GM11168 (cell line): Measurements from ENCODE around the gene GTF2H2C.
"Not testable (repeated sequence)": the region's sequence is repeated elsewhere in the genome, so short reads cannot be mapped to it uniquely, and the experiment has no call there.

Source experiments
- in situ Hi-C: fragments of 300-500 bp; cut with MboI; formaldehyde crosslinking; loops from one replicate; pipeline ENCODE4 v1.12.0; 2022; ENCODE audit warnings: low sequenced_read_pairs; ENCODE audit not compliant: unreplicated experiment

The GTF2H2C gene

DNA sequence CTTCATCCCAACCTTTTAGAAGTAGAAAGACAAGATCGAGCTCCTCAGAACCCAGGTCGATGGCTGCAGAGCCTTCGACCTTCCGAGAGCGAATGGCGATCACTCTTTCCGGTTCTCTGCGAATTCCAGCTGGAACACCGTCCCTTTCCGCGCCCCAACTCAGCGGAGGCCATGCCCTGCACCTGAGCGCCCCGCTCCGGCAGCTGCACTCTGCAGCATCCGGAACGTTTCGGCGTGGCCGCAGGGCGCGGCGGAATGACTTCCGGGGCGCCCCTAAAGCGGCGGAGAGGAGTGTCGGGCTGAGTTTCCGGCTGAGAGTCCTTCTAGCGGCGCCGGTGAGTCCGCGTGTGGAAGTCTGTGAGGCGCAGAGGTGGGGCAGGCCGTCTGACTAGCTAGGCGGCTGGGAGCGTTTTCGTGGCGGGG lies at the start of gene GTF2H2C:
GTF2H2C (plus strand) TSS at position 284 of the 423 bp plus-strand sequence. CDS start 4,942 bp downstream, outside the sequence.
- in situ Hi-C loops: not testable (repeated sequence)

DNA sequence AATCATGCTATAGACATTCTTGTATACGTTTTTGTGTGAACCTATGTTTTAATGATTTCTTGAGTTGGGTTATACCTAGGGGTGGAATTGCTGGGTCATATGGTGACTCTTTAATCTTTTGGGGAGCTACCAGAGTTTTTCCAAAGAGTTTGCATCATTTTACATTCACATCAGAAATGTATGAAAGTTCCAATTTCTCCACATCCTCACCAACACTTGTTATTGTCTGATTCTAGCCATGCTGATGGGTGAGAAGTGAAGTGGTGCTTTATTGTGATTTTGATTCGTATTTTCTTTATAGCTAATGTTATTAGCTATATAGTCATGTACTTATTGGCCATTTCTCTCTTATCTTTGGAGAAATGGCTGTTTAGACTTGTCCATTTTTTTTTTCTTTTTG lies 49.3 kb upstream of the GTF2H2C start:
- in situ Hi-C loops: no loop called here

DNA sequence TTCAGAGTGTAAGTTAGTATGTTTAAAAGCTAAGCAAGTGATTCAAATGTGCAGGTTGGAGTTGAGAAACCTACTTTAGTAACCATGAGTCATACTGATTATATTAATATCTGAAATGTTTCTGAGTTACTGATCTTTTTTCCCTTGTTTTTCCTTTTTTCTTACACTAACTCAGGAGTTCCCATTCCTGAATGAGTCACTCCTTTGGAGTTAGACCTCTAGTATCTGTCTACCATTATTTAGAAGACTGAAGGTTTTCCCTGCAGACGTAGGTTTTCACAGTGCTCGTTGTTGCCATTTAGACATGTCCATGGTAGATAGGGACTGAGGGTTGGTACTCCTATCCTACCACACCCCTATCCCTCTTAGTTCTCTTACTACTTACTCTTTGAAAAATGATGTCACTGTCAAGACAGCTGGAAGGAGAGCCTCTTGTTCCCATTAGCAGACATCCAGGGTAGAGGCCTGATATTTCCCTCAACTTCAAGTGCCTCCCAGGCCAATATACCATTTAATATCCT lies 47.2 kb upstream of the GTF2H2C start:
- in situ Hi-C loops: no loop called here

DNA sequence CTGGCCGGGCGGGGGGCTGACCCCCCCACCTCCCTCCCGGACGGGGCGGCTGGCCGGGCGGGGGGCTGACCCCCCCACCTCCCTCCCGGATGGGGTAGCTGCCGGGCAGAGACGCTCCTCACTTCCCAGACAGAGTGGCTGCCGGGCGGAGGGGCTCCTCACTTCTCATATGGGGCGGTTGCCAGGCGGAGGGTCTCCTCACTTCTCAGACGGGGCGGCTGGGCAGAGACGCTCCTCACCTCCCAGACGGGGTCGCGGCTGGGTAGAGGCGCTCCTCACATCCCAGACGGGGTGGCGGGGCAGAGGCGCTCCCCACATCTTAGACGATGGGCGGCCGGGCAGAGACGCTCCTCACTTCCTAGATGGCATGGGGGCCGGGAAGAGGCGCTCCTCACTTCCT lies 44.4 kb upstream of the GTF2H2C start:
- in situ Hi-C loops: not testable (repeated sequence)

DNA sequence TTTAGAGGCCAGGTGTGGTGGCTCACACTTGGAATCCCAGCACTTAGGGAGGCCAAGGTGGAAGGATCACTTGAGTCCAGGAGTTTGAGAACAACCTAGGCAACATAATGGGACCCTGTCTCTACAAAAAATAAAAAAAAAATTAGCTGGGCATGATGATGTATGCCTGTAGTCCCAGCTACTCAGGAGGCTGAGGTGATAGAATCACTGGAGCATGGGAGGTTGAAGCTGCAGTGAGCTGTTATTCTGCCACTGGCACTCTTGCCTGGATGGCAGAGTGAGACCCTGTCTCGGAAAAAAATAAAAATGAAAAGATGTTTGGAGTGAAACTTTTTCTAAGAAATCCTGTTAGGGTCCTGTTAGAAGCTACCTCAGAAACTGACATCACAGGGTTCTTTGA lies 43.2 kb upstream of the GTF2H2C start:
- in situ Hi-C loops: no loop called here

DNA sequence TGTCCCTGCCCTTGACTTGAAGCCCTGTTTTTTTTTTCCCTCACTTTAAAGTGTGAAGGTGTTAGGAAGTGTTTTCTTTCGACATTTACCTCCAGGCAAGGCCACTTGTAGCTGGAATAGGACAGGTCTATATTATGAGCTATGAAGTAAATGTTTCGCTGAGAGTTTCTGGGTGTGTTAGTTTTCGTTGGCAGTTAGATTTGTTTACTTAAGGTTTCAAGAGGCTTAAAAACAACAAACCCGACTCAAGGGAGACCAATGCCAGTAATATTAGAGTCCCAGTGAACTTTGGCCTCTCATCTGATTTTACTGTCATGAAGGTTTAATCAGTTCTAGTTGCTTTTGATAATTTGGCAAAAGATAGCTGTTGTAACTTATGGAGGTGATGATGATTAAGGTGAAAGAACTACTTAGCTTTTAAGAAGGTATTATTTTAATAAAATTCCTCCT lies 42.2 kb upstream of the GTF2H2C start:
- in situ Hi-C loops: no loop called here

DNA sequence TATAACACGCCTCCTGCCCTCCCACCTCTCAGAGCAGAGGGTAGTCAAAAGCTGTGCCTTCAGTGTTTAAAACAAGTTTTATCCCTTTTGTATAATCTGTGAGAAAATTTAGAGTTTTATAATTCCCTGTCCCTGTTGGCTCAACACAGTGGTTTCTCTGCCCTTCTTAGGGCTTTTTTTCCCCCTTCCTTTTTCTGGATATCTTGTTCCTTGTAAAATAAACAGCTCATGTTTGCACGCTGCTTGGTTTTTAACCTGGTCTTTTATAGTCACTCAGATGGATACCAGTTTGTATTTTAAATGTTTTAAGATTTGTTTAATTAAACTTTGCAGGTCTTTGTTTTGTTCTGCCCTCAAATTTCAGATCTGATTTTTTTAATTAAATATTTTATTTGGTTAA lies 40.7 kb upstream of the GTF2H2C start:
- in situ Hi-C loops: no loop called here

DNA sequence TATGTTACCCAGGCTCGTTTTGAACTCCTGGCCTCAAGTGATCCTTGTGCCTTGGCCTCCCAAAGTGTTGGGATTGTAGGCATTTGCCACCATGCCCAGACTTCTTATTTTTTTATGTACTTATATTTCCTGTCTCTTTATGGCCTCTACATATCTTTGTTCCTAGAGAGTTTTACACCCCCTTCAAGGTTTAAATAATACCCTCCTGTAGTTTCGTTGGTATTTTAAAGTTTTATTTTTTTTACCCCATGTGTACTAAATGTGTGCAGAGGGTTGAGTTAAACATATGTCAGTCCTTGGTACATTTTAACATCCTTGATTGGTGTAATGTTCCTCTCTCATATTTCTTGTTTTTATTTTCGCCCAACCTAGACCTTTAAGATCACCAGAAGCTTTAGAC lies 38.0 kb upstream of the GTF2H2C start:
- in situ Hi-C loops: no loop called here

DNA sequence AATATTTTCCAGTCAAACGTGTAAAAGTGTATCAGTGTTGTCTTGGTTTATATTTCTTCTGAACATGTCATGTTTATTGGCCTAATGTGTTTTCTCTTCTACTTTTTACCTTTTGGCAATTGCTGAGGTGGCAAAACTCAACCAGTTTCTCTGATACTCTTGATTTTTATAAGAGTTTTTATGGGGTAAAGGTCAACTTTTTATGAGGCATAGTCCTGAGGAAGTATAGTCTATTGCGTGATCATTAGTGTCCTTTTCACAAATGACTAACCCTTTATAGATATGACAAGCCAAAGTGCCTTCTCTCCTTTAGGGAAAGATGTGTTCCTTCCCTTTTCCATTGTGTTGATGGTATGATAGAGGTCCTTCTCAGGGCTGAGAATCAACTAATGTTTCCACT lies 34.5 kb upstream of the GTF2H2C start:
- in situ Hi-C loops: no loop called here

DNA sequence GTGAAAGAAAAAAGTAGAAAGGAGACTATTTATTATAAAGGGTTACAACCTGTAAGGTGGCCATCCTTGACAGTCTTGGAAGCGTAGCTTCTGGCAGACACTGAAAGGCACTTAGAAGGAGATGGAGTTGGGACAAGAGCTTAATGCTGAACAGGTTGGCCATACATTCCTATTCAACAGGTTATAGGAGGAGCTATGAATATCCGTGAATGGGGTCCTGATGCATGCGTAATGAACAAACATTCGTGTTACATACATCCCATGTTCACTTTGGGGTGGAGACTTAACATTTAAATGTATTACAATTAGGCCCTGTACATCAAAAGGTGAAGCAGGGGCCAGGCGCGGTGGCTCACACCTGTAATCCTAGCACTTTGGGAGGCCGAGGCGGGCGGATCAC lies 33.3 kb upstream of the GTF2H2C start:
- in situ Hi-C loops: no loop called here

DNA sequence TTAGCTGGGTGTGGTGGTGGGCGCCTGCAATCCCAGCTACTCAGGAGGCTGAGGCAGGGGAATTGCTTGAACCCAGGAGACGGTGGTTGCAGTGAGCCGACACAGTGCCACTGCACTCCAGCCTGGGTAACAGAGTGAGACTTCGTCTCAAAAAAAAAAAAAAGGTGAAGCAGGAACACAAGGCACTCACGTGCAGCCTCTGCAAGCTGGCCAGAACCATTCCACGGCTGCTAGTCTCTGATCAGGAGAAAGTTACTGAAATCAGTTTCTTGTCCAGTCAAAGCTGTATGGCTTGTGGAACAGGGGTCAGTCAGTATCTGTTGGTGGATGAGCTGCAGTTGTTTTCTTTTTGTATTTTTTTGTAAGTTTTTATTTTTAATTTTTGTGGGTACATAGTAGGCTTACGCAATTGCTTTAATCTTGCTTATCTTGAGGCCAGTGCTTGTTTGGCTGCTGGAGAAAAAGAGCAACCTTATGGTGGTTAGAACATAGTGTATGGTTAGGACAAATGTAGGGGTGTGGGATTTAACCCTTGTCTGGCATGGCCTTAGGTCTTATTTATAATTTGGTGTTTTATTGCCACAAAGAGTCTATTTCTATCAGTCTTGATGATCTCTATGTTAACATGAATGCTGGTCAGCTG lies 32.7 kb upstream of the GTF2H2C start:
- in situ Hi-C loops: no loop called here

DNA sequence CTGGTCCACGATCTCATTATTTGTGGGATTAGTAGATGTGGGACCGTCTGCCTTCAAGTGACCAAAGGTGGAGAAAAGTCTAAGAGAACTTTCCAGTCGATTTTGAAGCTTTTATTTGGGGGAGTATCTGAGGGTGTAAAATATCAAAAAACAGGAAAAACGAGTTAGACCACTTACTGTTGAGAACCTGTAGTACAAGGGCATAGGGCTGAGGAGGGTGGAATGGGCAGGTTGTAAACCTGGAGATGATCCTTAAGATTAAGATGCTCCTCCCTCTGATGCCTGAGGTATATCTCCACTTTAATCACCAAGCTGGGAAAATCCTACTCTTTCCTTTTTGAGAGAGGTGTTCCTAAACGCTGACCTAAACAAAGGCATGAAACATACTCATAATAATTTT lies 32.0 kb upstream of the GTF2H2C start:
- in situ Hi-C loops: no loop called here

DNA sequence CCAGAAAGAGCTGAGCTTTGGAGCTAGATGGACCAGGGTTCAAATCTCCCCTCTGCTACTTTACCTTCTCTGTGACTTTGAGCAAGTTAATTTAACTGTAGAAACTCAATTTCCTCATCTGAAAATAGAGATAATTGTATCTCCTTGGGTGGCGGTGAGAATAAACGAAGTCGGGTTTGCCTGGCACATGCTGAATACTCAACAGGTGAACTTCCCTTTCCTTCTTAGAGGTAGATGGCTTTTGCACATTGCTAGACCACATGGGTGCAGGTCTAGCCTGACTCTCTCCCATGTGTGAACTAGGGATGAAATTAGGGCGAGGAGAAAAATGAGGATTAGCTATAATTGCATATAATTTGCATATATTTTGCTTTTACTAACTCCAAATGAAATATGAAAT lies 31.4 kb upstream of the GTF2H2C start:
- in situ Hi-C loops: no loop called here

DNA sequence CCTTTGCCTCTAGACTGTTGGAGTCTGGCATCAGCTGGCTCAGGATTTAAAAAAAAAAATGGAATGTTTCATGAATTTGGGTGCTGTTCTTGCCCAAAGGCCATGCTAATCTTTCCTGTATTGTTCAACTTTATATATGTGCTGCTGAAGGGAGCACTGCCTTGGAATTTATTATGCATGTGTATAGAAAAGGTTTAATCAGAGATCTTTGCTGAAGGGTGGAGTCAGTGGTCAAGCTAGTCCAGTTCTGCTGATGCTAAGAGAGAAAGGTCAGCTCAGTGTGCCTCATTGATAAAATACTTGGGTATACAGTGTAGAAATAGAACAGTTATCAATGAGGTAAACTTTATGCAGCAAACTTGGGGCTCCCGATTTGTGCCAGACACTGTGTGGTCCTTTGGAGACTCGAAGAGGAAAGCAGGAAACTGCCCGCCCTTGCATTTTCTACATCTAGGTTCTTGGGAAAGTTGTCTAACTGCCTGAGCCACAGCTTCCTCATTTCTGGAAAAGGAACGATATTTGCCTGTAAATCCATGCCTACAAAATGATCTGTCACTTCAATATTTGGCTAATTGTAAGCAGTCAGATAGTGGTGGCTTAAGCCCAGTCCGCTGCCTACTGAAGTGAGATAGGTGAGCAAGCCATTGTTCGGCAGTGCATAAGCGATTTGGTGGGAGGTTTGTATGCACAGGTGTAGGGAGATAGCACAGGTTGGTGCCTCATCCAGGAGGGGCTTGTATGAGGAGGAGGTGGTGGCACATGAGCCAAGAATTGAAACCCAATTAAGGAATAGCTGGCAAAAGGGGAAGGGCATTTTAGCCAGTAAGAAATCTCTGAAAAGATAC lies 29.2 kb upstream of the GTF2H2C start:
- in situ Hi-C loops: loop anchor here (10.0 kb wide), 1 partner anchor 1564 kb away; no protein-coding TSS in a partner anchor

DNA sequence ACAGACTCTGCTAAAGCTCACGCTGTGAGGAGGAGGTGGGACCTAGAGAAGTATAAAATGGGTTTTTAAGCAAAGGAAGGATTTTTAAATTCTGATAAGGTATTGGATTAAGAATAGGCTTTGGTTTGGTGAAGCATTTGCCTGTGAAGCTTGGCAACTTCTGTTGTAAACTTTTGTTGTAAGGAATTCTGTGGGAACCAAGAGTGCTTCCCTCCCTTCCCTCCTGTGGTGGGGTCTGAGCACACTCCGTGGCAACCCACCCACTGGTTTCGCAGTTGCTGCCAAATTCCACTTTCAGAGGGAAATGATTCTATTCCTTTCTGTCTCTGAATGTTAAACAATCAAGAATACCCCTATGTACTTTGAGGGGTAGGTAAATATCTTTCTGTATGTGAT lies 28.6 kb upstream of the GTF2H2C start:
- in situ Hi-C loops: loop anchor here (10.0 kb wide), 1 partner anchor 1563 kb away; no protein-coding TSS in a partner anchor

DNA sequence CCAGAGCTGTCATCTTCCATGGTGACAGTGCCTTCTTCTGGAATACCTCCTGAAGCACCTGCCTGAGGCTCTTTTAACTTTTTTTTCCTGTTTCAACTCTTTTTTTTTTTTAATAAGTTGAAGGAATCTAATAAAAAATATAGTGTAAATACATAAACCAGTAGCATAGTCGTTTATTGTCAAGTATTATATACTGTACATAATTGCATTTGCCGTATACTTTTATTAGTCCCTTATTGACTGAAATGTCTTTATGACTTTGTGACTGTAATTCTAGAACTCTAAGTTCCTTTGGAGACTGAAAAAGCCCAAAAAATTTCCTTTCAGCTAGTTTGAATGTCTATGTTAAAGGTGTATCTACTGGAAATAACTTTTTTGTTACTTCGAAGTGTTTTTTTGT lies 22.1 kb upstream of the GTF2H2C start:
- in situ Hi-C loops: loop anchor here (10.0 kb wide), 1 partner anchor 1557 kb away; no protein-coding TSS in a partner anchor

DNA sequence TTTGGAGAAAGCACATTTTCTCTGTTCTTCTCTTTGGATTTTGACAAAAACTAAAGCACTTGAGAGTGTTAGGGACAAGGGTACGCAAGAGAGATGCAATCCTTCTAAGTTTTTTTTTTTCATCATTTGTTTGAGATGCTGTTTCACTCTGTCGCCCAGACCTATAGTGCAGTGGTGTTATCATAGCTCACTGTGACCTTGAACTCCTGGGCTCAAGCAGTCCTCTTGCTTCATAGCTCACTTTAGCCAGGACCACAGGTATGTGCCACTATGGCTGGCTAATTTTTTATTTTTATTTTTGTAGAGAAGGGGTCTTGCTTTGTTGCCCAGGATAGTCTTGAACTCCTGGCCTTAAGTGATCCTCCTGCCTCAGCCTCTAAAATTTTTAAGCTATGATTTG lies 21.3 kb upstream of the GTF2H2C start:
- in situ Hi-C loops: loop anchor here (10.0 kb wide), 1 partner anchor 1556 kb away; no protein-coding TSS in a partner anchor

DNA sequence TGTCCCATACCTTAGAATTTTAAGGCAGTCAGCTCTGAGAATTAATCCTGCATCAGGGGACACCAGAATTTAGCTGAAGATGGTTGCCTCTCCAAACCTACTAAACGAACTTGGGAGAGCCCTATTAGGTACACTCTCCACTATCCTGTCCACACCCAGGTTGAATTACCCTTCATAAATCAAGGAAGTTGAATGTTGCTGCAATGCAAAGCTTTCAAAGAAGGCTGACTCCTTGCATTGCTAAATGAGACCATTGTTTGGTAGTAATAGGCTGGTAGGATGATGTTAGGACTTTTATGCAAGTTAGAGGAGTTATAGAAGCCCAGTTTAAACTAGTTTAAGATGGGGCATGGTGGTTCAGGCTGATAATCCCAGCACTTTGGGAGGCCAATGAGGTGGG lies 18.6 kb upstream of the GTF2H2C start:
- in situ Hi-C loops: not testable (repeated sequence)

DNA sequence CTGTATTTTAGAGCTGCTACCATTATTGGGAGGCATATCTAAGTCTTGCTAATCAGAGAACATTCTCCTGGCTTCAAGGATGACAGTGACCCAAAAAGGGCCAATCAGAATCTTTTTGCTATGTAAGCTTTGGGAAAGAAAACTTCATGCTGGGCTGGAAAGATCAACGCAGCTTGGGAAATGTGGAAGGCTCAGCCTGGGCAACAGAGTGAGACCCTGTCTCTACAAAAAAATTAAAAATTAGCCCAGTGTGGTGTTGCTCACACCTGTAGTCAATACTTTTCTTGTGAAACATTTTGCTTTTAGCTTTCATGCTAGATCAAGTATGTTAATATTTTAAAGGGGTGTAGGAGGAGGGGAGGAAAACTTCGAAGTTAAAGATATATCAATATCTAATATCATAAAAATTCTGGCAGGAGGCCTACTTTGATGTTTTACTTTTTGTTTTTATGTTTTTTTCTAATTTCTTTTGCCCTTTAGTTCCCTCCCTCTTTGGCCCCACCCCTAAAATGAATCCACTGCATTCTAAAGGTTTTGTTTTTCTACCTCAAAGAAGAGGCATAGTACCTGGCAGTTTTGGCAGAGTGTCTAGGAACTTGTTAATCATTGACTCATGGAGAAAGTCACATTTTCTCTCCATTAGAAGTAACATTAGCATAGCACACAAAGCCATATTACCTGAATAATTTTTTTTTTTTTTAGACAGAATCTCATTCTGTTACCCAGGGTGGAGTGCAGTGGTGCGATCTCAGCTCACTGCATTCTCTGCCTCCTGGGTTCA lies 17.0 kb upstream of the GTF2H2C start:
- in situ Hi-C loops: not testable (repeated sequence)

DNA sequence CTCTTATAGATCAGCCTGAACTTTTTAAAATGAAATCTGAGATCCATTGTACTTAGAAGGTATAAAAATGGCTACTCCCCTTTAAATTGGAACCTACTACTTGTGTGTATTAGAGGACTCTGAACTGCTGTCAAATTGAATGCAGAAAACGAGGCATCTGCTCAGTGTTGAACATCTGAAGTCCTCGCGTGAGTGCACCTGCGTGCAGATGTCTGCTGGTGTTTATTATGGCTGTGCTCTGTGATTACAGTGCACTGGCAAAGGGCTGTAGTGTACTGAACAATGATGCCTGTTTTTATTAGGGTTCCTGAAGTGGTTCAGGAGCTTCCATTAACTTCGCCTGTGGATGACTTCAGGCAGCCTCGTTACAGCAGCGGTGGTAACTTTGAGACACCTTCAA lies 15.4 kb upstream of the GTF2H2C start:
- in situ Hi-C loops: not testable (repeated sequence)
